NCI-H524 (cell line): ENCODE data around the gene KIRREL3.

ENCODE experiments used
- DNase-seq, 2 experiments: peaks; one replicate each; lab custom pipeline; 2025; lab: John Stamatoyannopoulos, UW

KIRREL3 gene

GRCh38 chr11:126830216-126830806, 170.3 kb downstream of the KIRREL3 start:
- peak in 1 of 2 experiments; percentile 23 for DNase-seq

GRCh38 chr11:126829716-126830115, 170.9 kb downstream of the KIRREL3 start:
- DNase-seq = no peak

- no peak for DNase-seq
These were observed 176.4 kb downstream of the KIRREL3 start for GRCh38 chr11:126824035-126824607.

- DNase-seq = no peak
These were observed 177.3 kb downstream of the KIRREL3 start for GRCh38 chr11:126823274-126823673.

GRCh38 chr11:126821827-126822226, 178.7 kb downstream of the KIRREL3 start:
- no peak for DNase-seq

GRCh38 chr11:126819194-126819593, 181.4 kb downstream of the KIRREL3 start:
- DNase-seq = peak in 1 of 2 experiments; percentile 26

GRCh38 chr11:126817523-126818450, 182.8 kb downstream of the KIRREL3 start:
- peak; percentile 9 to 48 for DNase-seq

- no peak for DNase-seq
These were observed 183.5 kb downstream of the KIRREL3 start for GRCh38 chr11:126817096-126817495.

GRCh38 chr11:126816645-126817044, 183.9 kb downstream of the KIRREL3 start:
- DNase-seq = no peak

GRCh38 chr11:126815111-126815510, 185.5 kb downstream of the KIRREL3 start:
- no peak for DNase-seq

GRCh38 chr11:126810776-126811175, 189.8 kb downstream of the KIRREL3 start:
- DNase-seq = peak; percentile 85 to 97

GRCh38 chr11:126809514-126810289, 190.9 kb downstream of the KIRREL3 start:
- DNase-seq = no peak

- no peak for DNase-seq
These were observed 191.7 kb downstream of the KIRREL3 start for GRCh38 chr11:126808836-126809235.

GRCh38 chr11:126808296-126808695, 192.3 kb downstream of the KIRREL3 start:
- no peak for DNase-seq

GRCh38 chr11:126805870-126806269, 194.7 kb downstream of the KIRREL3 start:
- DNase-seq = no peak

GRCh38 chr11:126804363-126804762, 196.2 kb downstream of the KIRREL3 start:
- DNase-seq = no peak

GRCh38 chr11:126800009-126800408, 200.6 kb downstream of the KIRREL3 start:
- no peak for DNase-seq

- DNase-seq = peak in 1 of 2 experiments; percentile 57
These were observed 203.0 kb downstream of the KIRREL3 start for GRCh38 chr11:126797457-126798169.

GRCh38 chr11:126793596-126793995, 207.0 kb downstream of the KIRREL3 start:
- DNase-seq = no peak

GRCh38 chr11:126791991-126792390, 208.6 kb downstream of the KIRREL3 start:
- no peak for DNase-seq

- no peak for DNase-seq
These were observed 209.1 kb downstream of the KIRREL3 start for GRCh38 chr11:126791446-126791845.
